Amniotic epithelial cell (primary cell): ENCODE data around the gene MBP.
A peak's percentile ranks its signal among the peaks of the same experiment; 100 is the strongest.

ENCODE experiments used
- DNase-seq: peaks from one replicate; pipeline ENCODE4 v3.0.0-alpha.2; 2010; ENCODE audit warnings: low read depth

The MBP gene

DNA sequence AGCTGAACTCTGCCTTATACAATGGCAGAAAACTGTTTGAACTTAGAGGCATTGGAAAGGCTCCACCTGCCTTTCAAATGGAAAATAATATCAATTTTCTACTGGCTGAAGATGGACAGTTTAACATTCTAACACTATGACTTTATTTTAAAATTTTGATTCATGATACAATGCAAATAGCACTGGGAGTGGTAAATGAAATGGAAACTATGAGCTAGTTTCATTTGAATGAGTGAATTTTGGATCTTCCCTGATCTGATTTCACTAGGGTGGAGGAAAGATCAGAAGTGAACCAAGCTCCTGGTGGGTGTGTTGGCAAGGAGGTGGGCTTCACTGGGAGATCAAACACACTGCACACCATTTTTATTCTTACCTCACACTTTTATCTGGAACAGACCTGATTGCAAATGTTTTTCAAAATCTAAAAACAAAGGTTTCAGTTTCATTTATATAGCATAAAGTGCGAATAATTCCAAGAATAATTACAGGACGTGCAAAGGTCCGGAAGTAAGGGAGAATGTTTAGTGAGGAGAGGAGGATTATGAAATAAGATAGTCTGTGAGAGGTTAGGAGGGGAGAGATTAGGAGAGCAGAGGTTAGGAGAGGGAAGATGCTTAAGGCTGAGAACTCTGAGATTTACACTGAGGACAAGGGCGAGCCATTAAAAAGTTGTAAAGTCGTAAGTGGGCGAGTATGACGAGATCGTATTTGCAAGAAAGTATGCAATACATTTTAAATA is 18.6 kb upstream of the MBP start:
- no peak for DNase-seq

DNA sequence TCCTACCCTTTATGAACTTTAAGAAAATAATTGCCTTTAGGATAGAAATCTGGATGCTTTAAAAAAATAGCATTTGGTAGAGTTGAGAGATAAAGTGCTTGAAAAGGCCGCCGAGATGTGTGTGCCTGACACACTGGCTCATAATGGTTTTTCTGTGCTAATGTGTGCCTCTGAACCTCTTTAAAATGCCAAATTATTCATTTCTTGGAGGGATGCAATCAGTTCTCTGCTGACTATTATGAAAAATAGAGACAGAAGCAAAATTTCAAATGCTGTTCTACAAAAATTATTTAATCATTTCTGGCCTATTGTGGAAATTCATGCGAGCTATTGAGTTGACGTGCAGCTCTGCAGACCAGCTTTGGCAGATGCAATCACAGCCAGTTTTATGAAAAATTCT is 18.0 kb upstream of the MBP start:
- no peak for DNase-seq

DNA sequence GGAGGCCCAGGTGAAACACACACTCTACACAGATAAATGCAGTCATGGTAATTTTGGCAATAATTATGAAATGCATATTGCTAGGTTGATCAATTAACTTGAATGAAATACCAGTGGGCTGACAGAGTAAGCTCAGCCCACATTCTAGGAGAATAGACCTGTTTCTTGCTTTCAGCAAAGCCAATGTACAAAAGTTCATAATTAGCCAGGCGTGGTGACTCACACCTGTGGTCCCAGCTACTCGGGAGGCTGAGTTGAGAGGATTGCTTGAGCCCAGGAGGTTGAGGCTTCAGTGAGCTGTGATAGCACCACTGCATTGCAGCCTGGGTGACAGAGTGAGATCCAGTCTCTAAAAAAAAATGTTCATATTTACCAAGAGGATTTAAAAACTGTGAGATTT is 15.7 kb upstream of the MBP start:
- no peak for DNase-seq

DNA sequence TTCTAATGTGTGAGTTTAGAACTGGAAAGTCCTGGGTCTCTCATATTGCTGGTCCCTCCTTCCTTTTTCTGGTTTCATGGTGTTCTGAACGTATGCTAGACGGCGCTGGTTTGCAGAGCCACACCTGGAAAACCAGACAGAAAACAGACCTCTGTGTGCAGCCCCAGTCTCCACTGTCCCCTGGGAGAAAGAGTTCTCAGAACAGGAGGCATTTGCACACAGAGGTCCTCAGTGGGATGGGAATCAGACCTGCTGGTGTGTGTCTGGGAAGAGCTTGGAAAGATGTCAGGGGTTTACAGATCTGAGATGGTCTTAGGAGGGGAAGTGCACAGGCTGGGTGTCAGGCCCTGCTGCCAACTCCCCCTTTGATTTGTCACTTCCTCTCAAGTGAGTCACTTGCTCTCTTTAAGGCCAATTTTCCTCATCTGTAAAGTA is 14.9 kb upstream of the MBP start:
- no peak for DNase-seq

DNA sequence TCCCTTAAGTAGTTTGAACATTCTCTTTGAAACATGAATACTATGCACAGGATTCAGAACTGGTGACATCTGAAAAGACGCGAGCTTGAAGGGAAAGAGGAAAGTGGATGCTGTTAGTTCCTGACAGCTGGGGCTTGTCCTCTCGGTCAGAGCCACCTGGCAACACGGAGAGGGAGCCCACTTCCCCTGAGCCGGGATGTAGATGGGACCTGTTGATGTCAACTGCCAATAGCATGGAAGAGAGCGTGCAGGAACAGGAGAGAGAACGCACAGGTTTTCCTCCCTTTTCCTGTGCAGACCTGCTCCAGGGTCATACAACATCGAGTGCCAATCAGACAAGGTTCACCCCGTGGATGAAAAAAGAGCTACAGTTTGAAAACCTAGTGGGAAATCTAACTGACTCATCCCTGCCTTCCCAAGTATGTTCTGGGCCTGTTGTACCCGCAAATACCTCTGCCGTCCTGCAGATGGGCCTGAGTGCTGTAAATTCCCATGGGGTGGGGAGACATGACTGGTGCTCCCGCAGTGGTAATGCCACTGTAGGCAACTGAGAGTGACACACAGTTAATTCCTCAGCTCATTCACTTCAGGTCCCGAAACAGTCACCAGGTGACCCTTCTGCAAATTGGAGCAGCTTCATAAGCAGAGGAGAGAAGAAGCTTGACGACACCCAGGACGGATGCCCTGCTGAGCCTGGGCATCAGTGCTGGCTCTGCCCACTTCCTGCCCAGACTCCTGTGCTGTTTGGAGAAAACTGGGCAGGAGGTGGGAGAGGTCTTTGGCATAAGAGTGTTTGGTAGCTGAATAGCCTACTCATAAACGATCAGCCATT is 13.9 kb upstream of the MBP start:
- DNase-seq: peak; percentile 64

DNA sequence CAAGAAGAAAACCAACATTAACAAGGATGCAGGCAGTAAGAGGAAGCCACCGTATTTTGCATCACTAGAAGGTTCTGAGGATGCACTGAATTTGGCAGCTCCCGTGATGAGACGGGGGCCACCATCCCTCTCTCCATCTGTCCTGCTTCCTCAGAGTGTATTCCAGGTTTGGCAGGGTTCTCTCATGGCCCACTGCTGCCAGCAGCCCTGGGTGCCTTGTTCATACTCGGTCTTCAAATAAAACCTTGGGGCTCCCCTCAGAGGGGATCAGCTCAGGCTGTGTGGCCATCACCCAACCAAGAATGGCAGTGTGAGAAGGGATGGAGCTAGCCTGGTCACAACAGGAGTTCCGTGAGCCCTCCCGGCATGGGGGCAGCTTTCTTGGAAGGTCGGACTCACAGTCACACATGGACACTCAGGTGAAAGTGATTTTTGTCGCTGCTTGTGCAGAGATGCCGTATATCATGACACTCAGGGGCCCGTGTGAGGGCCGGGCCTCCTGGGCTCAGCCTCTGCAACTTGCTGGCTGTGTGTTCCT is 12.8 kb upstream of the MBP start:
- DNase-seq: no peak

DNA sequence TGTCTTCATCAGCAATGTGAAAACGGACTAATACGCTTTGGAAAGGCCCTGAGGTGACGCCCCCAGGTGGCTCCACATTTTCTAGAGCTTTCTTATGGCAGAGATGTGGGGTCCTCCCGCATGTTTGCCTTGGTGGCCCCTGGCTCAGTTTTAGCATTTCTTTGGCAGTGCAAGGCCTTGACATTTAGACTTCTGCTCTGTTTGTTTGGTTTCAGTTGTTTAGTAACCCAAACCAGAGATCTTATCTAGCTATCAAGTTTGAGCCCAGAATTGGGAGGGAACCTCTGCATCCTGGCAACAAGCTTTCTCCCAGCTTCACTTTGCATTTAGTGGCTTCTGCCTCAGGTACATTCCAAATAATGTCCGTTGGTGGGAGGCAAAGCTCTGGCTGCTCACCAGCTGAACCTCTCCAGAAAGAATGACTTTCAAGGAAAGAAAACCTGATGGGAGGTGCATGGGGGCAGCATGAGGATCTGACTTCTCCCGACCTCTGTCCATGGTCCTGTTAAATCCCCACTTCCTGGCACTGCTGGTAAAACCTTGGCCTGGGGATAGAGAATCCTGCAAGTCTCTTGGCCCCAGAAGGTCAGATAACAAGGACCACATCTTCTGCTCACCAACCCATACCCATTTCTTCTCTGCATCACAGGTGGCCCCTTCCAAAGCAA is 12.0 kb upstream of the MBP start:
- DNase-seq: no peak

DNA sequence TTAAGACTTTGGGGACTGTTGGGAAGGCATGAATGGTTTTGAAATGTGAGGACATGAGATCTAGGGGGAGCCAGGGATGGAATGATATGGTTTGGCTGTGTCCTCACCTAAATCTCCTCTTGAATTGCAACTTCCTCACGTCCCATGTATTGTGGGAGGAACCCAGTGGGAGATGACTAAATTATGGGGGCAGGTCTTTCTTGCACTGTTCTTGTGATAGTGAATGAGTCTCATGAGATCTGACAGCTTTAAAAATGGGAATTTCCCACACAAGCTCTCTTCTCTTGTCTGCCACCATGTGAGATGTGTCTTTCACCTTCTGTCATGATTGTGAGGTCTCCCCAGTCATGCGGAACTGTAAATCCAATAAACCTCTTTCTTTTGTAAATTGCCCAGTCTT is 11.5 kb upstream of the MBP start:
- DNase-seq: no peak

DNA sequence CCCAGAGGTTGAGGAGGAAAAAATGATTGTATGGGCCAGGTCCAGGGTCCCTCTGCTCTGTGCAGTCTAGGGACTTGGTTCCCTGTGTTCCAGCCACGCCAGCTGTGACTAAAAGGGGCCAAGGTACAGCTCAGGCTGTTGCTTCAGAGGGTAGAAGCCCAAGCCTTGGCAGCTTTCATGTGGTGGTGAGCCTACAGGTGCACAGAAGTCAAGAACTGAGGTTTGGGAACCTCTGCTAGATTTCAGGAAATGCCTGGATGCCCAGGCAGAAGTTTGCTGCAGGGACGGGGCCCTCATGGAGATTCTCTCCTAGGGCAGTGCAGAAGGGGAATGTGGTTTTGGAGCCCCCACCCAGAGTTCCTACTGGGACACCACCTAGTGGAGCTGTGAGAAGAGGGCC is 10.6 kb upstream of the MBP start:
- DNase-seq: no peak

DNA sequence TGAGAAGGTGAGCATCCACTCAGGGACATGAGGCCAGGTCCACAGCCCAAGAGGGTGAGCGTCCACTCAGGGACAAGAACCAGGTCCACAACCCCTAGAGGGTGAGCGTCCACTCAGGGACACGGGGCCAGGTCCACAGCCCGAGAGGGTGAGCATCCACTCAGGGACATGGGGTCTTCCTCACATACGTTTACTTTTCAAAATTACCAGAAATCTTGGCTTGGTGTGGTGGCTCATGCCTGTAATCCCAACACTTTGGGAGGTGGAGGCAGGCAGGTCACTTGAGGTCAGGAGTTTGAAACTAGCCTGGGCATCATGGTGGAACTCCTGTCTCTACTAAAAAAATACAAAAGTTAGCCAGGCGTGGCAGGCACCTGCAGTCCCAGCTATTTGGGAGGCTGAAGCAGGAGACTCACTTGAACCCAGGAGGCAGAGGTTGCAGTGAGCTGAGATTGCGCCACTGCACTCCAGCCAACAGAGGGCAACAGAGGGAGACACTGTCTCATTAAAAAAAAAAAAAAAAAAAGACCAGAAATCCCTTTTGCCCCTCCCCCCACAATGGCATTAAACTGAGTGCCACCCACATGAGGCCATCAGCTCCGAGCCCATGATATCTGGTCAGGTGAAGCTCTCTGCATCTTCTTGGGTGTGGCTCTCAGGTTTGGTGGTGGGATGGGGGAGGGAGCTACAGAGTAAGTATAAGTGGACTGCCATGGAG is 9.0 kb upstream of the MBP start:
- DNase-seq: no peak

DNA sequence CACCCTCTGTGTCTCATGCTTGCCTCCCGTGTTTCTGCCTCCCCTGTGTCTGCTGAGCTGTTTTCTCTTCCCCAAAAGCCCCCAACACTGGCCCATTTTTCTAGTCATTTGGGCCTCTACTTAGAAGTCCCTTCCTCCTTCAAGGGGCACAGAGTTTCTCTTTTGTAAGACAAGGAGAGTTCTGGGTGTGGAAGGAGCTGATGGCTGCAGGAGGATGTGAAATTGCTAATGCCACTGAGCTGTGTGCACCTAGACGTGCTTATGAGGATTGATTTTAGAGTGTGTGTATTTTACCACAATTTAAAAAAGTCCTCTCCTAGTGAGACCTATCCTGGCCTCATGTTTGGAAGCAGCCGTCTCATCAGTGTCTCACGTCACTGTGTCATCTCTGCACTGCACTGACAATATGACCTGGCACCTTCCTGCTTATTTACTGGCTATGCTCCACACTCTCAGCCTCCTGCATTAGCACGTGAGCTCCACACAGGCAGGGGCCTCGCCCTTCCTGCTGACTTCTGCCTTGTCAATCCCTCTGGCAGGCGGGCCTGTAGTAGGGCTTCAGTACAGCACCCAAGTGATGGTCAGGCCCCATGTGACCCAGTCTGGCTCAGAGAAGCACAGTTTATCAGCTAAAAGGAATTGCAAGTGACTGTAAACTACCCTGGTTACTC is 8.0 kb upstream of the MBP start:
- DNase-seq: no peak

DNA sequence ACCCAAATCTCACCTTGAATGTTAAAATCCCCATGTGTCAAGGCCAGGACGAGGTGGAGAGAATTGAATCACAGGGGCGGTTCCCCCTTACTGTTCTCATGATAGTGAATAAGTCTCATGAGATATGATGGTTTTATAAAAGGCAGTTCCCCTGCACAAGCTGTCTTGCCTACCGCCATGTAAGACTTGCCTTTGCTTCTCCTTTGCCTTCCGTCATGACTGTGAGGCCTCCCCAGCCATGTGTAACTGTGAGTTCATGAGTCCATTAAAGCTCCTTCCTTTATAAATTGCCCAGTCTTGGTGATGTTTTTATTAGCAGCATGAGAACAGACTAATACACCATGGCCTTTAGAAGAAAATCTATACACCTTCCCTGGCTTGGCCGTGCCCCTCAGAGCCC is 7.4 kb upstream of the MBP start:
- no peak for DNase-seq

DNA sequence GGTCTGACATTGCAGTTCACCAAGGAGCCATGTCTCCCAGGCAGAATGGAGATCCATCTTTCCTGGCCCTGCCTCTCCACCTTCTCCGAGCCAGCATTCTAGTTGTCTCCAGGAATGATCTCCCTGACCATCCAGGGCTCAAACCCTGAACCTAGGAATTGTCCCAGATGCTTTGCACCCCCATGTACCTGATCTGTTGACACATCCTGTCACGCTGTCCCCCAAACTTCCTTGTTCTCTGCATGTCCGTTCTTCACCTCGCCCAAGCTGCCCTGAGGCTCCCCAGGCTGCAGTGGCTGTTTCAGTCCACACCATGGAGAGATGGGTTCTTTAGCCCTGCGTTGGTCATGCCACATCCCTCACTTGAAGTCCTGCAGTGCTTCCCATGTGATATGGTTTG is 7.0 kb upstream of the MBP start:
- no peak for DNase-seq

DNA sequence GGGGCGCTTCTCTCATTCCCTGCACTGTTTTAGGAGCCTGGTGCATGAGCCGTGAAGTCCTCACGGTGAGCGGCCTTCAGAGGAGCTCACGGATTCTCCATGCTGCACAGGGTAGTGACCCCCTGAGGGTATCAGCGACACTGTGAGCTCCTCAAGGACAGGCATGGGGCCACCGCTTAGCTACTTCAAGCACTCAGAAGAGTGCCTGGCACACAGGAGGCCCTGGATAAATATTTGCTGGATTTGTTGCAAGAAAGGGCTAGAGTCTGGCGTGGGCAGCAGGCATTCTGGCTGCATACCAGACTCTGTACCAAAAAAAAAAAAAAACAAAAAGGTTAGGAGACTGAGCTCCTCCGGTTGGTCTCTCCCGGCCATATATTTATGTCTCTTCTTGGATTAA is 5.7 kb upstream of the MBP start:
- peak; percentile 36 for DNase-seq

DNA sequence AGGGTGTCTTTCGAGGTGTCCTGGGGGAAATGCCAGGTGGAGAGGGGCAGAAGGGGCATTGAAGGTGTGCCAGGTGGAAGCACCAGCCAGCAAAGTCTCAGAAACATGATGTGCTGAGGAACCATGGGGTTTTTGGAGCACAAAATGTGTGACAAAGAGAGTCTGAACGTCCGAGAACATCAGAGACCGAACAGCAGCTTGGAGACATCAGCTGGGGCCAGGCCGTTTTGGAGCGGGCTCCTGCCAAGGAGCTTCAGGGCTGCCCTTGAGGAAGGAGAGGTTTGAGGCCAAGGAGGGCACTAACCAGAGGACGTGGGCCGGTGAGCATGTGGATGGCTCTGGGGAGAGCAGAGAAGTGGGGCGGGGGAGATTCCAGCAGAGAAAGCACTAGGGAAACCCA is 5.3 kb upstream of the MBP start:
- no peak for DNase-seq

DNA sequence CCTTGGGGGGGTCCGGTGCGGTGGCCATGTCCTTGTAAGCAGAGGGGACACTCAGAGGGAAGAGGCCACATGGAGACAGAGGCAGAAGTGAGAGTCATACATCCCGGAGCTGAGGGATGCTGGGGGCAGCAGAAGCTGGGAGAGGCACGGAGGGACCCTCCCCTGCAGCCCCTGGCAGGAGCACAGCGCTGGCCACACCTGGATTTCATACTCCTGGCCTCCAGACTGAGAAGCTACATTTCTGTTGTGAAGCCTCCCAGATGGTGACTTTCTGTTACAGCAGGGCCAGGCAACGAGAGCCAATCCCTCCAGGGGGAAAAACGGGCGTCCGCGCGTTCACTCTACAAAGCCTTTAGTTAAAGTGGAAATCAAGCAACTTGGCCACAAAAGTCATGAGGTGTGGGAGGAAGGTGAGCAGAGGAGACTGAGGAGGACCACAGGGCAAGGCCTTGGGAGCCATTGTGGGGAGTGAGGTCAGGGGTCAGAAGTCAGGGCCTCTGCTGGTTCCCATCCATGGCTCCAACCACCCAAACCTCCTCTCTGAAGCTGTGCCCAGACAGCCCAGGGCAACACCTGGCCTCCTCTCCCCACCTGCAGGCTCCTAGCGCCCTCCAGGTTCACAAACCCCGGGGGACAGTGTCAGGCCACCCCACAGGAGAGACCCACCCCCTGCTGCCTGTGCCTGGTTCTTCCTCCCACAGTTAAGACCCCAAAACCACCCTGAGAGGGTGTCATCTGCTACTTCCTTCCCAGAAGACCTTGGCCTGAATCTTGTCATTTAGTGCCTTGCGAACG is 4.5 kb upstream of the MBP start:
- DNase-seq: no peak

DNA sequence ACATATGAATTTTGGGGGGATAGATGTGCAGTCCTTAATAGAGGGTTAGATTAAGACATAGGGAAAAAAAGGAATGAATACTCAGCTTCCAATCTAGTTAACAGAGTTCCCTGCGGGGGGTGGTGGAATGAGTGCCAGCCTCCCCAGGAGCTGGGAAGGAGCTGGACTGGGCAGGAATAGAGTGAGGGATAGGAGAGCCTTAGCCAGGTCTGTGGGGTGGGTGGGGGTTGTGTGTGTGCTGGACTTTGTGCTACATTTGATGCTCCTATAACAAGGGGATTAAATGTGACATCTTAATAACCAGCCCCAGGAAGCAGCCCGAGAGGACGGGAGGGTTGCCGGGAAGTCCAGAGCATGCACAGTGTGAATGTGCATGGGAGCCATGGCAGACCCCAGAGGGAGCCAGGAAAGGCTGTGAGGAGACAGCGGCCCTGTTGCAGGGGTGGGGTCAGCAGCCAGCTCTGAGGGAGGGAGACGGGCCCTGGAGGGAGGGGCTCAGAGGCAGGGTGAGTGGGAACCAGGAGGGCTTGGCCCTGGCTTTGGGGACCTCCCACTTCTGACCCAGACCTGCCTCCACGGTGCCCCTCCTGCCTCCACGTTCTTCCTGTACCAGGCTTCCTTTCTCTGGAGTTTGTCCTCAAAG is 3.6 kb upstream of the MBP start:
- DNase-seq: no peak

DNA sequence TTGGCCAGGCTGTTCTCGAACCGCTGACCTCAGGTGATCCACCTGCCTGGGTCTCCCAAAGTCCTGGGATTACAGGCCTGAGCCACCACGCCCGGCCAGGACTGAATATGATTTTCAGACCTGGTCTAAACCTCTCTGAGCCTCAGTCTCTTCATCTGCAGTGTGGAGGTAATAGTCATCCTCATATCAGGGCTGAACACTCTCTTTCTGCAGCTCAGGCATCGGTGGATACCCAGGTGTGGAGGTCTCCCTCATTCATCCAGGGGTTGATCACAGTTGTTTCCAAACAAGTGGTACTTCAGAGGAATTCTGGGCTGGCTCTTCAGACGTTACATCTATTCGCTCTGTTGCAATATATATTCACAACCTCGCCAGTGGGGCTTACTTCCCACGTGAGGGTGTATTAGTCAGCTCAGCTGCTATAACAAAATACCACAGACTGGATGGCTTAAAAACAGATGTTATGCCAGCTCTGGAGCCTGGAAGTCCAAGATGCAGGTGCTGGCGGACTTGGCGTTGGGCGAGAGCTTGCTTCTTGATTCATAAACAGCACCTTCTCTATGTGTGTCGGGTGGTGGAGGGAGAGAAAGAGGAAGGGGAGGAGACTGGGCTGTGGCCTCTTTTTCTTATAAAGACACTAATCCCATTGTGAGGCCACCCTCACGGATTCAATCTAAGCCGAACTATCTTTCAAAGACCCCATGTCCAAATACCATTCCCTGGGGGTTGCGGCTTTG is 2.9 kb upstream of the MBP start:
- no peak for DNase-seq

DNA sequence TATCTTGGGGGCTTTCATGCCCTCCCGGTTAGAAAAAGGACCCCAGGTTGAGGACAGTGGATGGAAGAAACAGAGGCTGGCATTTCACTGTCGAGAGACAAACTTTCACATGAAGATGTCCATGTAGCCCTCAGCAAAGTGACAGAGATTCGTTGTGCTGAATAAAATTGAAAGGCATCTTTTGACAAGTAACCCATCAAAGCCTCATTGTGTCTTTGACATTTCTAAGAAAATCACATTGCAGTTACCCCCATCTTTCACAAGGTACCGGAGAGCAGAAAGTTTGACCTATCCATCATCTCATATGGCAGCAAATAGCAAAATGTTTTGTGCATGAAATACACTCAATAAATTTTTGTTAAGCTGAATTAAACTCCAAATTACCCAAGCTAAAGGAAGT is 2.0 kb upstream of the MBP start:
- no peak for DNase-seq
